Stimulated activated effector memory CD8-positive, alpha-beta T cell treated with anti-CD3 and anti-CD28 coated beads, Interleukin-12 subunit alpha, Interleukin-12 subunit beta, amount 100 ng/mL, for 72 hours (primary cell): ENCODE data around the gene RBM8A.

ENCODE experiments used
- ATAC-seq: fragments of 150-1000 bp; cut with Tn5 transposase; 2 replicates; pipeline ENCODE4 v1.10.0; 2021
- DNase-seq, 2 donors: peaks; one replicate each; pipeline ENCODE4 v3.0.0; 2021 to 2022; ENCODE audit warnings: low spot score in 2 of 2
- H3K27ac Mint-ChIP-seq: one replicate; pipeline ENCODE4 v1.8.0; 2022; ENCODE audit warnings: mild to moderate bottlenecking, mixed read lengths
- H3K36me3 Mint-ChIP-seq: one replicate; pipeline ENCODE4 v1.8.0; 2022; ENCODE audit warnings: mild to moderate bottlenecking, mixed read lengths
- H3K4me1 Mint-ChIP-seq: one replicate; pipeline ENCODE4 v1.8.0; 2022; ENCODE audit warnings: mixed read lengths
- H3K4me3 Mint-ChIP-seq: one replicate; pipeline ENCODE4 v1.8.0; 2022; ENCODE audit warnings: mild to moderate bottlenecking, mixed read lengths
- H3K9me3 Mint-ChIP-seq: one replicate; pipeline ENCODE4 v1.8.0; 2022; ENCODE audit warnings: mixed read lengths

RBM8A gene

GRCh38 chr1:145908653-145909052, 18.6 kb downstream of the RBM8A start:
- H3K27ac Mint-ChIP-seq: no peak overlapping the region
- DNase-seq: no peak
- no peaks in the 10 kb centered on the region for H3K9me3 Mint-ChIP-seq
- H3K36me3 Mint-ChIP-seq: peaks cover 35% of the 10 kb centered on the region
- H3K4me1 Mint-ChIP-seq: no peaks in the 10 kb centered on the region
- ATAC-seq: no peak
- H3K4me3 Mint-ChIP-seq: no peak overlapping the region

GRCh38 chr1:145906954-145907753, 20.1 kb downstream of the RBM8A start:
- DNase-seq: no peak
- Mint-ChIP-seq H3K36me3 (peaks cover 25% of the 10 kb centered on the region), H3K4me3 (no peak overlapping the region), H3K27ac (no peak overlapping the region), H3K9me3 (no peaks in the 10 kb centered on the region), H3K4me1 (no peaks in the 10 kb centered on the region)
- ATAC-seq: no peak

- no peaks in the 10 kb centered on the region for H3K4me1 Mint-ChIP-seq
- DNase-seq: no peak
- no peak for ATAC-seq
- H3K27ac Mint-ChIP-seq: peak overlapping the region; percentile 69
- no peaks in the 10 kb centered on the region for H3K9me3 Mint-ChIP-seq
- no peak overlapping the region for H3K4me3 Mint-ChIP-seq
- no peaks in the 10 kb centered on the region for H3K36me3 Mint-ChIP-seq
Measured at GRCh38 chr1:145901312-145902021, 25.8 kb downstream of the RBM8A start.

GRCh38 chr1:145898756-145899155, 28.5 kb downstream of the RBM8A start:
- ATAC-seq (no peak), DNase-seq (no peak)
- H3K9me3 Mint-ChIP-seq: no peaks in the 10 kb centered on the region
- H3K4me3 Mint-ChIP-seq: no peak overlapping the region
- no peak overlapping the region for H3K27ac Mint-ChIP-seq
- no peaks in the 10 kb centered on the region for H3K36me3 Mint-ChIP-seq
- H3K4me1 Mint-ChIP-seq: no peaks in the 10 kb centered on the region

- Mint-ChIP-seq H3K36me3 (no peaks in the 10 kb centered on the region), H3K27ac (no peak overlapping the region), H3K4me1 (no peaks in the 10 kb centered on the region), H3K9me3 (no peaks in the 10 kb centered on the region), H3K4me3 (no peak overlapping the region)
- ATAC-seq: no peak
- no peak for DNase-seq
Measured at GRCh38 chr1:145897969-145898368, 29.3 kb downstream of the RBM8A start.

- Mint-ChIP-seq H3K36me3 (no peaks in the 10 kb centered on the region), H3K4me1 (no peaks in the 10 kb centered on the region), H3K27ac (no peak overlapping the region), H3K9me3 (no peaks in the 10 kb centered on the region), H3K4me3 (no peak overlapping the region)
- DNase-seq: no peak
- ATAC-seq: no peak
Measured at GRCh38 chr1:145895471-145895870, 31.8 kb downstream of the RBM8A start.

GRCh38 chr1:145893306-145894055, 33.8 kb downstream of the RBM8A start:
- DNase-seq: no peak
- no peak overlapping the region for H3K27ac Mint-ChIP-seq
- H3K9me3 Mint-ChIP-seq: no peaks in the 10 kb centered on the region
- H3K36me3 Mint-ChIP-seq: no peaks in the 10 kb centered on the region
- H3K4me3 Mint-ChIP-seq: no peak overlapping the region
- no peak for ATAC-seq
- H3K4me1 Mint-ChIP-seq: no peaks in the 10 kb centered on the region

GRCh38 chr1:145892486-145893087, 34.7 kb downstream of the RBM8A start:
- no peaks in the 10 kb centered on the region for H3K4me1 Mint-ChIP-seq
- DNase-seq (no peak), ATAC-seq (no peak)
- H3K9me3 Mint-ChIP-seq: no peaks in the 10 kb centered on the region
- no peak overlapping the region for H3K4me3 Mint-ChIP-seq
- no peaks in the 10 kb centered on the region for H3K36me3 Mint-ChIP-seq
- no peak overlapping the region for H3K27ac Mint-ChIP-seq

GRCh38 chr1:145891587-145892485, 35.4 kb downstream of the RBM8A start:
- no peaks in the 10 kb centered on the region for H3K36me3 Mint-ChIP-seq
- H3K27ac Mint-ChIP-seq: no peak overlapping the region
- no peak overlapping the region for H3K4me3 Mint-ChIP-seq
- peak; percentile 74 for ATAC-seq
- peak; percentile 36 to 68 for DNase-seq
- H3K4me1 Mint-ChIP-seq: no peaks in the 10 kb centered on the region
- H3K9me3 Mint-ChIP-seq: no peaks in the 10 kb centered on the region

GRCh38 chr1:145891143-145891542, 36.1 kb downstream of the RBM8A start:
- no peaks in the 10 kb centered on the region for H3K36me3 Mint-ChIP-seq
- no peaks in the 10 kb centered on the region for H3K9me3 Mint-ChIP-seq
- no peaks in the 10 kb centered on the region for H3K4me1 Mint-ChIP-seq
- no peak for DNase-seq
- no peak for ATAC-seq
- no peak overlapping the region for H3K27ac Mint-ChIP-seq
- H3K4me3 Mint-ChIP-seq: no peak overlapping the region

- Mint-ChIP-seq H3K36me3 (no peaks in the 10 kb centered on the region), H3K9me3 (no peaks in the 10 kb centered on the region), H3K27ac (no peak overlapping the region), H3K4me1 (peaks cover 10% of the 10 kb centered on the region), H3K4me3 (no peak overlapping the region)
- DNase-seq: no peak
- ATAC-seq: no peak
Measured at GRCh38 chr1:145889722-145890121, 37.6 kb downstream of the RBM8A start.

- no peaks in the 10 kb centered on the region for H3K36me3 Mint-ChIP-seq
- H3K4me1 Mint-ChIP-seq: peaks cover 12% of the 10 kb centered on the region
Measured at GRCh38 chr1:145887631-145888030, 39.7 kb downstream of the RBM8A start.

GRCh38 chr1:145886816-145887215, 40.5 kb downstream of the RBM8A start:
- Mint-ChIP-seq H3K4me3 (peak overlapping the region; percentile 72), H3K4me1 (peaks cover 12% of the 10 kb centered on the region), H3K36me3 (no peaks in the 10 kb centered on the region), H3K9me3 (no peaks in the 10 kb centered on the region), H3K27ac (no peak overlapping the region)
- ATAC-seq (no peak), DNase-seq (no peak)

More at GRCh38 chr1:145887631-145888030, 39.7 kb downstream of the RBM8A start:
- Mint-ChIP-seq H3K9me3 (no peaks in the 10 kb centered on the region), H3K4me3 (no peak overlapping the region), H3K27ac (no peak overlapping the region)
- DNase-seq: no peak
- ATAC-seq: no peak

GRCh38 chr1:145886390-145886789, 40.9 kb downstream of the RBM8A start:
- no peak for ATAC-seq
- Mint-ChIP-seq H3K36me3 (no peaks in the 10 kb centered on the region), H3K27ac (no peak overlapping the region), H3K4me3 (peak overlapping the region; percentile 72), H3K4me1 (peaks cover 12% of the 10 kb centered on the region), H3K9me3 (no peaks in the 10 kb centered on the region)
- DNase-seq: no peak
